SKM-1 (cell line): ENCODE data around the gene GLI1.

Experiments used
- DNase-seq: peaks from one replicate; lab custom pipeline; 2025; ENCODE audit not compliant: unreplicated experiment; lab: John Stamatoyannopoulos, UW

Gene GLI1

DNA sequence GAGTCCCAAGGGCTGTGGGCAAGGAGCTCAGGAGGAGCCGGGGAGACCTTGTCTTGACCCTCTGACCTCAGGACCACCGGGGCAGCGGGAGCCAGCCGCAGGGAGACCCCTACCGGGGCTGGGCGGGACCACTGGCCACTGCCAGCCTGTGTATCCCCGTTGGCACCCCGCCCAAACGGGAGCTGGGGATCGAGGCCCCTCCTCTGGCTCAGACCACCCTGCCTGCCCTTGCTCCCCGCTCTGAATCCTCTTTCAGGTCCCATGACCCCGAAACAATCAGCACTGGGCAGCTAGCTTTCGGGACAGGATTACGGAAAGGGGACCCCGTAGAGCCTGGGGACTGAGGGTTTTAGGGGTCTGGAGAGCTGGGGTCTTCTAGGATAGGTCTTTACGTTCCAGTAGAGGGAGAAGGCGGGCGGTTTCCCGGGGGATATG, 1.3 kb downstream of the GLI1 start:
- DNase-seq: no peak

DNA sequence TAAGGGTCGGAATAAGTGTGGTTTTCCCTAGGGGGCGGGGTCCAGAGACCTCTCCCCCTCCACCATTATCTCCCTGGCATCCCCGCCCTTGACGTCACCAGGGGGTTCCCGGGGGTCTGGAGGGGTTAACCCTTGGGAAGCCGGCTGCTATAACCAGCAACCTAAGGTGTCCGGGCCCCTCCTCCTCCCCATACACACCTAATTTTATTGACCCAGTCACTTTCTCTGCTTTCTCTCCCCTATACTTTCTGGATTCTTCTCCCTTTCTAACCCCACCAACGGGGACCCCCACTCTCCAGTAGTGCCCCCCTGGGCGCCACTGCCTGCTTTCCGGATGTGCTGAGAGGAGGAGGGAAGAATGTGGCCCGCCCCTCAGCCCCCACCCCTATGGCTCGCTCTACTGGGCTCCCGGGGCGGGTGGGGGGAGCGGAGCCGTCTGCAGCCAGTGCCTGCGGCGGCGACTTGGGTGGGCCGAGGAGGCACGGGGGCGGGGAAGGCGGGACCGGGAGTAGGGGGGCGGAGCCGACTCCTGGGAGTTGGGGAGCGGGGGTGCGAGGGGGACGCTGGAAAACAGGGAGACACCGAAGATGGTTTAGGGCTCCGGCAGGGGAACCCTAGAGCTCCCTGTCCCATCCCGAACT, 1.8 kb downstream of the GLI1 start:
- DNase-seq: no peak

DNA sequence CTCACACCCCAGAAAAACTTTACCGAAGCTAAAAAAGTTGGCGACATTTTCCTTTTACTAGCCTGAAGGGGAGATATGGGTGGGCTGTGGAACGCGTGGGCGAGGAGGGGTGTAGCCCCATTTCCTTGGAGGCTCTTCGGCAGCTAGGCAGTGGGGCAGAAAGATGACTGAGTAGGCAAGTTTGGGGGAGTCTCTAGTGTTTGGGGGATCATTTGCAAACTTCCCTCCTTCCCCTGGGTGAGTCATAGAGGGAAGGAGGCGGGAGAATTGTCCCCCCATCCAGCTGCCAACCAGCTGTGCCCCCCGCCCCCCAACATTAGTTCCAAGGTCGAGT, 2.3 kb downstream of the GLI1 start:
- DNase-seq: no peak

DNA sequence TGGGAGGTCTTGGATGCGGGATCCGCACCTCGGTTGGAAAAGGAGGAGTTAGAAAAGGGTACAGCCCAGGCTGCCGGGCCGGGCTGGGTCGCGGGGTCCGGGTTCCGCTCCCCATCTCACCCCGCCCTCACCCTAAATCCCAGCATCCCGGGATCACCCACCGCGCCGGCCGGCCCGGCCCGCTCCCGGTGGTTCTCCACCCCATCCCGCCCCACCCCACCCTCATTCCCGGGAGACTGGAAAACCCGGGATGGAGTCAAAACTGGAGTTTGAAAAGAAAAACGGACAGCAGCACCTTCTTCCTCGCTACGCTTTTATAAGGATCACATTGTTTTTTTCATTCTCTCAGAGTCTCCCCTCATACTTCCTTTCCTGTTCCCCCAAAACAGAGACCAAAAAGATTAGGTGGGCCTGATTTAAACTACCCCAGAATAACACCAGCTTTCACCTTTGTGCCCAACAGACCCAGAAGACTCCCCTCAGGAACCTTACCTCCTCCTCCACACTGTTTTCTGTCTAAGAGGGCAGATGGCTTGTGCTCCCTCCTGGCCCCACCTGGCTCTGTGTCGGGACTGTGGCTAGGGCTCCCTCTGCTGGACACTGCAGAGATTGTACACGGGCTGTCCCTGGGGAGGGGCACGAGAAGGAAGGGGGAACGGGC, 2.8 kb downstream of the GLI1 start:
- peak; percentile 31 for DNase-seq

DNA sequence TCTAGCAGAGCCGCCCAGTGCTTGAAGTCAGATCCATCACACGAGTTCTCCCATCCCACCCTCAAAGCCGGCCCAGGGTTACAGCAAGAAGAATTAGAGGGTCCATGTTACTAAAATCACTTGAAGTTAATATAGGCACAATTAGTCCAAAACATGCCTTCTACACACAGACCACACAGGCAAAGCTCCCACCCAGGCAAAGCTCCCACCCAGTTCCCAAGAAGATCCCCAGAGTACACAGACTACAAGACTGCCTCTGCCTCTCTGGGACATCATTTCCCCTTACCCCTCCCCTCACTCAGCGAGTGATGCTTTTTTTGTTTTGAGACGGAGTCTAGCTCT, 3.3 kb downstream of the GLI1 start:
- DNase-seq: no peak

DNA sequence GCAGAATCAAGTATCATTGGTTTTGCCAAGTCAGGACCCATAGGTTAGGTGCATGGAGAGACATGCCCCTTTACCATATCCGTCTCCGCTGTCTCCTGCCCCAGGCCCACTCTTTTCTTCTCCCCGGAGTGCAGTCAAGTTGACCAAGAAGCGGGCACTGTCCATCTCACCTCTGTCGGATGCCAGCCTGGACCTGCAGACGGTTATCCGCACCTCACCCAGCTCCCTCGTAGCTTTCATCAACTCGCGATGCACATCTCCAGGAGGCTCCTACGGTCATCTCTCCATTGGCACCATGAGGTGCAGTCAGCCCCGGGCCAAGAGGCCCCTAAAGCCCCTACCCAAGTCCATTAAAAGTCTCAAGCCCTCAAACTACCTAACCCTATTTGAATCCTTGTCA, 5.0 kb downstream of the GLI1 start:
- DNase-seq: no peak

DNA sequence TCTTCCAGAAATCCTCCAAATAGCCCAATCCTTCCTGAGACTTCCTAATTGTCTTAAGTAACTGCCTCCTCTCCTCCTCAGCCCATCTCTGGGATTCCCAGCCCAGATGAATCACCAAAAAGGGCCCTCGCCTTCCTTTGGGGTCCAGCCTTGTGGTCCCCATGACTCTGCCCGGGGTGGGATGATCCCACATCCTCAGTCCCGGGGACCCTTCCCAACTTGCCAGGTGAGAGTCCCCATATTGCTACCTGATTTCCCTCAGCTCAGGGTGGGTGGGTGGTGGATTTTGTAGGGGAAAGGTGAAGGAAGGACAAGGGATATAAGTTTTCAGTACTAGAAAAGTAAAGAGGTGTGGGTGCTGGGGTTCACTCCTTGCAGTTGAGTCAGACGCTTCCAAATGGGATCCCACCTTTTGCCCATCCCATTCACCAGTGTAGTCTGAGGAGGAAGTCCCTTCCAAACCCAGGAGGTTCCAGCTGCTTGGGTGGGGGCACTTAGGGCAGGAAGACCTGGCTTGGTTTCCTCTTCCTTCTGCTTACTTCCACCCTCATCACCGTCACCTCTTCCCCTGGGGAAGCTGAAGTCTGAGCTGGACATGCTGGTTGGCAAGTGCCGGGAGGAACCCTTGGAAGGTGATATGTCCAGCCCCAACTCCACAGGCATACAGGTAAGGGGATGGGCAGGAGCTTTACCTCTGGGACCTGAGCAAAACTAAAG, 5.6 kb downstream of the GLI1 start:
- DNase-seq: no peak

DNA sequence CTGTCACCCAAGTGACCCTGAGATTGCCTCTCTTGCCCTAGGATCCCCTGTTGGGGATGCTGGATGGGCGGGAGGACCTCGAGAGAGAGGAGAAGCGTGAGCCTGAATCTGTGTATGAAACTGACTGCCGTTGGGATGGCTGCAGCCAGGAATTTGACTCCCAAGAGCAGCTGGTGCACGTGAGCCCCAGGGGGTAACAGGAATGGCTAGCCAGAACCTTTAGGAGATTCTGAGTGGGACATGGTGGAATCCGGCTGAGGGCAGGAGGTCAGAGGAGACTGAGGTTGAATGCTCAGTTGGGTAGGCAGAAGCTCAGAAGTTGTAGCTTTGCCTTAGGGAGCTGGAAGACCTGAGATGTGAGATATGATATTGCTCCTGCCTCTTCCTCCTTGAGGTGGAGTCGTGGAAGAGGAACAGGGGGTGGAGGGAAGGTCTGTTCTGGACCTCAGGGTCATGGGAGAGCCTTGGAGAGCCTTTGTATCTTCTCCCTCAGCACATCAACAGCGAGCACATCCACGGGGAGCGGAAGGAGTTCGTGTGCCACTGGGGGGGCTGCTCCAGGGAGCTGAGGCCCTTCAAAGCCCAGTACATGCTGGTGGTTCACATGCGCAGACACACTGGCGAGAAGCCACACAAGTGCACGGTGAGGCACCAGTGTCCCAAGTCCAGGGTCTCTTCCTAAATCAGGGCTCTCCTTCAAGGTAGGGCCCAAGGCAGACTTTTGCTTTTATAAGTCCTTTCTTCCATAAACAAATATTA, 6.3 kb downstream of the GLI1 start:
- no peak for DNase-seq

DNA sequence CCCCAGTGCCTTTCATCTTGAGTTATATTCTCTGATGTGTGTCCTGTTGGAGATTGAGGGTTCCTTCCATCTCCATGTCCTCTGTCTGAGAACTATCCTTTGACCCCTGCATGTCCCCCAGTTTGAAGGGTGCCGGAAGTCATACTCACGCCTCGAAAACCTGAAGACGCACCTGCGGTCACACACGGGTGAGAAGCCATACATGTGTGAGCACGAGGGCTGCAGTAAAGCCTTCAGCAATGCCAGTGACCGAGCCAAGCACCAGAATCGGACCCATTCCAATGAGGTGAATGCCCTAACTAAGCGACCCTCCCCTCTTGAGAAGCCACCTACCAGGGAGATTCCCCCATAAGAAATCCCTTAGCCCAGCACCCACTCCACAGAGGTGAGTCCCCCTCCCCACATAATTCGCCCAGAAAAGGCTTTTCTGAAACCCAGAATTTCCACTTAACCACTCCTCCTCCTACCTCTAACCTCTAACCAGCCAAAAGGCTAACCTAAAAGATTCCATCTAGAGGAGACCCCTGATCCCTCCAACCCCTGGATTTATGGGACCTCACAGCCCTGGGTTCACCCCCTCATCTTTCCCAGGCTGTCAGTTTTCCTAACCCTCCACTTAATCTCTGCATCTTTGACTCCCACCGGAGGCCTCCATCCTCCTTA, 7.8 kb downstream of the GLI1 start:
- no peak for DNase-seq

DNA sequence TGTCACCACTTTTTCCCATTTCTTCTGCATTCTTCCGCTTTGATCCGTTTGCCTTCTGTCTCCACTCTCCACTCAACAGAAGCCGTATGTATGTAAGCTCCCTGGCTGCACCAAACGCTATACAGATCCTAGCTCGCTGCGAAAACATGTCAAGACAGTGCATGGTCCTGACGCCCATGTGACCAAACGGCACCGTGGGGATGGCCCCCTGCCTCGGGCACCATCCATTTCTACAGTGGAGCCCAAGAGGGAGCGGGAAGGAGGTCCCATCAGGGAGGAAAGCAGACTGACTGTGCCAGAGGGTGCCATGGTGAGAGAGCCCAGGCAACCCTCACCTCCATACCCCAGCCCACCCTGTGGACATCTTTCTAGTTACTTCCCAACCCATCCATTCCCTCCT, 8.3 kb downstream of the GLI1 start:
- no peak for DNase-seq

DNA sequence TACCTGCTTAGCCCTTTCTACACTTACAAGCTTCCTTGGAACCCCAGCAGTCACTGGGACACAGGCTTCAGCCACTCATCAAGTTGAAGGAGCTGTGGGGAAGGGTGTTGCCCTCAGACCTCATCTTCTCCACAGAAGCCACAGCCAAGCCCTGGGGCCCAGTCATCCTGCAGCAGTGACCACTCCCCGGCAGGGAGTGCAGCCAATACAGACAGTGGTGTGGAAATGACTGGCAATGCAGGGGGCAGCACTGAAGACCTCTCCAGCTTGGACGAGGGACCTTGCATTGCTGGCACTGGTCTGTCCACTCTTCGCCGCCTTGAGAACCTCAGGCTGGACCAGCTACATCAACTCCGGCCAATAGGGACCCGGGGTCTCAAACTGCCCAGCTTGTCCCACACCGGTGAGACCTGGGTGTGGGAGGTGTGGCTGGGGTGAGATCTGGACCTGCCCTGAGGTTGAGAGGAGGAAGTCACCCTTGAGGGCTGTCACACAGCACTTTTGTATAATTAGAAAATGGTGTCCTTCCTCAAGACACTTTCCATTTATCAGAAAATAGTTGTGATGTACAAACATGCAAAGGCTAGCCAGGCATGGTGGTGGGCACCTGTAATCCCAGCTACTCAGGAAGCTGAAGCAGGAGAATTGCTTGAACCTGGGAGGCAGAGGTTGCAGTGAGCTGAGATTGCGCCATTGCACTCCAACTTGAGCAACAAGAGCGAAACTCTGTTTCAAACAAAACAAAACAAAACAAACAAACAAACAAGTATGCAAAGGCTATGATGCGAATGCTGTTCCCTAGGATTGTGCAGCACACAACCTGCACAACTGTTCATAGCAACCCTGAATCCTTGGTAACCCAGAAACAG, 9.9 kb downstream of the GLI1 start:
- no peak for DNase-seq

DNA sequence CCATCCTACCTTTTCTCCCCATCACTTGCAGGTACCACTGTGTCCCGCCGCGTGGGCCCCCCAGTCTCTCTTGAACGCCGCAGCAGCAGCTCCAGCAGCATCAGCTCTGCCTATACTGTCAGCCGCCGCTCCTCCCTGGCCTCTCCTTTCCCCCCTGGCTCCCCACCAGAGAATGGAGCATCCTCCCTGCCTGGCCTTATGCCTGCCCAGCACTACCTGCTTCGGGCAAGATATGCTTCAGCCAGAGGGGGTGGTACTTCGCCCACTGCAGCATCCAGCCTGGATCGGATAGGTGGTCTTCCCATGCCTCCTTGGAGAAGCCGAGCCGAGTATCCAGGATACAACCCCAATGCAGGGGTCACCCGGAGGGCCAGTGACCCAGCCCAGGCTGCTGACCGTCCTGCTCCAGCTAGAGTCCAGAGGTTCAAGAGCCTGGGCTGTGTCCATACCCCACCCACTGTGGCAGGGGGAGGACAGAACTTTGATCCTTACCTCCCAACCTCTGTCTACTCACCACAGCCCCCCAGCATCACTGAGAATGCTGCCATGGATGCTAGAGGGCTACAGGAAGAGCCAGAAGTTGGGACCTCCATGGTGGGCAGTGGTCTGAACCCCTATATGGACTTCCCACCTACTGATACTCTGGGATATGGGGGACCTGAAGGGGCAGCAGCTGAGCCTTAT, 10.8 kb downstream of the GLI1 start:
- no peak for DNase-seq

DNA sequence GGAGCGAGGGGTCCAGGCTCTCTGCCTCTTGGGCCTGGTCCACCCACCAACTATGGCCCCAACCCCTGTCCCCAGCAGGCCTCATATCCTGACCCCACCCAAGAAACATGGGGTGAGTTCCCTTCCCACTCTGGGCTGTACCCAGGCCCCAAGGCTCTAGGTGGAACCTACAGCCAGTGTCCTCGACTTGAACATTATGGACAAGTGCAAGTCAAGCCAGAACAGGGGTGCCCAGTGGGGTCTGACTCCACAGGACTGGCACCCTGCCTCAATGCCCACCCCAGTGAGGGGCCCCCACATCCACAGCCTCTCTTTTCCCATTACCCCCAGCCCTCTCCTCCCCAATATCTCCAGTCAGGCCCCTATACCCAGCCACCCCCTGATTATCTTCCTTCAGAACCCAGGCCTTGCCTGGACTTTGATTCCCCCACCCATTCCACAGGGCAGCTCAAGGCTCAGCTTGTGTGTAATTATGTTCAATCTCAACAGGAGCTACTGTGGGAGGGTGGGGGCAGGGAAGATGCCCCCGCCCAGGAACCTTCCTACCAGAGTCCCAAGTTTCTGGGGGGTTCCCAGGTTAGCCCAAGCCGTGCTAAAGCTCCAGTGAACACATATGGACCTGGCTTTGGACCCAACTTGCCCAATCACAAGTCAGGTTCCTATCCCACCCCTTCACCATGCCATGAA, 11.5 kb downstream of the GLI1 start:
- no peak for DNase-seq

DNA sequence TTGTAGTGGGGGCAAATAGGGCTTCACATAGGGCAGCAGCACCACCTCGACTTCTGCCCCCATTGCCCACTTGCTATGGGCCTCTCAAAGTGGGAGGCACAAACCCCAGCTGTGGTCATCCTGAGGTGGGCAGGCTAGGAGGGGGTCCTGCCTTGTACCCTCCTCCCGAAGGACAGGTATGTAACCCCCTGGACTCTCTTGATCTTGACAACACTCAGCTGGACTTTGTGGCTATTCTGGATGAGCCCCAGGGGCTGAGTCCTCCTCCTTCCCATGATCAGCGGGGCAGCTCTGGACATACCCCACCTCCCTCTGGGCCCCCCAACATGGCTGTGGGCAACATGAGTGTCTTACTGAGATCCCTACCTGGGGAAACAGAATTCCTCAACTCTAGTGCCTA, 12.1 kb downstream of the GLI1 start:
- DNase-seq: no peak

DNA sequence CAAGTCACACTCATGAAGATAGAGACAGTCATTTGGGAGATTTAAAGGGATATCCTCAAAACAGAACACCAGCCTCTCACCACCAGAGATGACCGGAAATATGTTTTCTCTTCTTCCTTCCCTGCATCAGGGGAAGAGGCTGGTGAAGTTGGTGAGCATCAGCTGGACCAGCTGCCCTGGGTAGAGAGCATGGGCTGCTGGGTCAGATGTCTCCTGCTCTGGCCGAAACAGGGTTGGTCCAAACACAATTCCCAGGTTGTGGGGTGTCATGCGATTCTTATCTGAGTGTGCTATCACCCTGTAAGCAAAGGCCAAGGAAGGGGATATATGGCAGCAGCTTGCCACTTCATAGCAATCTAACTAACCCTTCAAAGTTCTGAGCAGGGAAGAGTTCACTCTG, 12.8 kb downstream of the GLI1 start:
- DNase-seq: no peak

DNA sequence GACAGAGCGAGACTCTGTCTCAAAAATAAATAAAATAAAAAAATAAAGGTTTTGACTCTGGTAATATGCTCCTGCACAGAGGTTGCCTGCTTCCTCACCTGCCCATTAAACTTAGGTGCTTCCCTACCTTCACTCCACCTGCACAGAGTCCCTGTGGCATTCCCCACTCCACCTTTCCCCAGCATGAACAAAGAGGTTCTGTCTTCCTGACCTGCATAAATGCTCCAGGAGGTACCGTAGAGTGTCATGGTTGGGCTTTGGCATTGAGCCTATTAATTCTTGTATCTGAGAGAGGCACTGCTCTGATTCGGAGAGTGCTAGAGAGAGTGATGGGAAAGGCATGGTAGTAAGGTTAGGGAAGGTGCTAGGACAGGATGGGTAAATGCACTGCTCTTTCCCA, 13.8 kb downstream of the GLI1 start:
- no peak for DNase-seq

DNA sequence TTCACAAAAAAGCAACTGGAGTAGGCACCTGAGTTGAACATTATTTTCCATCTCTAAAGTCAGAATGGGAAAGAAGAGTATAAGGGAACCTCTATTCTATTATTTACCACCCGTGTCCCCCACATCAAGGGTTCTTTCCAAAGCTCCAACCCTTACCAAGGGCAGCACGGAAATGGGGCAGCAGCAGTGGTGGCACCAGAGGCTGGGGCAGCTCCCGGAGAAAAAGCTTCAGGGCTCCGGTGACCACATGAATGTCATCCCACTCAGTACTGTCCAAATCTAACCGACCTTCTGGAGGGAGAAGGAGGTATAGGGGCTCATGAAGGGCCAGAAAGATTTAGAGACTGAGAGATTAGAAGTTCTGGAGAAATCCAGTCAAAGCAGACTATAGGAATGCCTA, 14.3 kb downstream of the GLI1 start:
- DNase-seq: no peak

DNA sequence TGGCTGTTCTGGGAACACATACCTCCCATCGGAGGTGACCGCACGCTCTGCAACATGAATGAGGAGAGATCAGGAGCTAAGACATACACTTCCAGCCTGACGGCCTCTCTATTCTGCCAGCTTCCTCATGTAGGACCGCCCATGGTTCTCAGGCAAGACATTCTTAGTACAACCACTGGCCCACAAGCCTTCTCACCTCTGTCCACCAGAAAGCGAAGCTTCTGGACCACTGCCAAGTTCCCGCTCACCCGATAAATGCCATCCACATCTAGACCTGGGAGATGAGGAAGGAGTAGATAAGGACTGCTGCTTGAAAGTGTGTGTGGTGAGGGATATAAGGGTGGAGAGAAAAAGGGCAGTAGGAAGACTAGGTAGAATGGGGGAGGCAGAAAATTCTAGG, 14.8 kb downstream of the GLI1 start:
- DNase-seq: no peak

DNA sequence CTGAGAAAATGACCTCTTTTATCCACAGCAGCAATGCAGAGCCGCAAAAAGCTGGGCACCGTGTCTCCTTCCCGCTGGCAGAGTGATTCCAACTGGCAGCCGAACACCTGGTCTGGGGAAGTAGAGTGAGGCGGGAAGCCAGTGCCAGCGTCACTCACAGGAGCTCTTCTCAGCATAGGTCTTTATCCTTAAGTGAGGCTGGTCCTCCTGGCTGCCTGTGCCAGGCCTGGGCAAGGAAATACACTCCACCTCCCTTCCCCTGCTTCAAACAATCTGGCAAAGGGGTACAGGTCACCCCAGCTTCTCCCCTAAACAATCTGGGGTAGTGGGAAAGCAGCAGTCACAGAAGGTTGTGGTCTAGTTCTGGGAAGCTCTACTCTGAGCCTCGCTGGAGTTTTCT, 15.3 kb downstream of the GLI1 start:
- no peak for DNase-seq
